K562 (cell line): ENCODE measurements around the gene B3GALT4. TPM values are rescaled to one million over a fixed set of nuclear protein-coding genes. Genes with fewer than 3 reads are reported as not detected.

Experiments used
- AFF1 ChIP-seq, 2 experiments: fragments of 450-650 bp; IDR thresholded peaks; 2 replicates each; pipeline ENCODE4 v1.6.1; 2018; ENCODE audit warnings: mild to moderate bottlenecking in 2 of 2, low read depth in 1 of 2; ENCODE audit not compliant: partially characterized antibody in 2 of 2
- BDP1 ChIP-seq: IDR thresholded peaks from 3 replicates; pipeline ENCODE4 v1.6.1; 2011; ENCODE audit not compliant: insufficient read length, insufficient read depth
- E2F4 ChIP-seq: sonication (generic); formaldehyde crosslinking; IDR thresholded peaks from 2 replicates; pipeline ENCODE4 v1.8.0; 2022; ENCODE audit warnings: mild to moderate bottlenecking, low read depth, missing genetic modification reagents
- HBP1 ChIP-seq: fragments of 450-650 bp; formaldehyde crosslinking; IDR thresholded peaks from 2 replicates; pipeline ENCODE4 v1.4.0; 2022; ENCODE audit warnings: missing genetic modification characterization
- HCFC1 ChIP-seq: IDR thresholded peaks from 2 replicates; pipeline ENCODE4 v1.6.1; 2012; ENCODE audit warnings: low read depth, low read length, improper control_type of control experiment
- HDAC3 ChIP-seq: fragments of 450-650 bp; IDR thresholded peaks from 2 replicates; pipeline ENCODE4 v1.6.1; 2018; ENCODE audit warnings: borderline replicate concordance, mild to moderate bottlenecking, moderate library complexity; ENCODE audit not compliant: partially characterized antibody
- HLTF ChIP-seq: fragments of 450-650 bp; IDR thresholded peaks from 2 replicates; pipeline ENCODE4 v1.6.1; 2016
- NRF1 ChIP-seq, 2 experiments: fragments of 450-650 bp; IDR thresholded peaks in 1 of 2; conservative IDR thresholded peaks in 1 of 2; 2 replicates each; pipeline ENCODE4 v1.6.1; 2014; ENCODE audit warnings: mild to moderate bottlenecking in 2 of 2
- SFPQ ChIP-seq: fragments of 200-400 bp; formaldehyde crosslinking; IDR thresholded peaks from 2 replicates; pipeline ENCODE4 v1.6.1; 2017; ENCODE audit warnings: mild to moderate bottlenecking, low read depth, low read length, moderate library complexity
- SMARCC2 ChIP-seq: fragments of 450-650 bp; IDR thresholded peaks from 2 replicates; pipeline ENCODE4 v1.6.1; 2017; ENCODE audit warnings: antibody characterized with exemption, moderate library complexity, mild to moderate bottlenecking, low read depth
- TEAD1 ChIP-seq, 2 experiments: fragments of 450-650 bp in 1 of 2; sonication (generic) in 1 of 2; formaldehyde crosslinking; IDR thresholded peaks; 2 replicates each; pipeline versions ENCODE4 v1.4.0 to v1.8.0; 2020 to 2022; ENCODE audit warnings: mild to moderate bottlenecking in 2 of 2, missing genetic modification reagents in 1 of 2
- THAP12 ChIP-seq: fragments of 250-450 bp; sonication (Bioruptor Pico); IDR thresholded peaks from 2 replicates; pipeline ENCODE4 v1.9.0; 2021; ENCODE audit warnings: mild to moderate bottlenecking, inconsistent platforms
- polyA plus RNA-seq, 8 experiments: library from polyadenylated mRNA; depleted of rRNA in 4 of 8; stranded (reverse) in 5 of 8; unstranded in 3 of 8; fragments of >200 nt; fragmentation: Nextera tagmentation in 2 of 8; fragmentation: Illumina TruSeq in 1 of 8; extraction: Ambion mirVana in 2 of 8; extraction: Trizol in 1 of 8; gene quantifications; 2 replicates each; pipeline versions ENCODE4 v1.2.1 to v1.2.3, GENCODE V29; 2011 to 2014; ENCODE audit warnings: inconsistent platforms in 1 of 8, missing spikeins in 1 of 8
- total RNA-seq, 7 experiments: library from RNA; depleted of rRNA in 6 of 7; stranded (reverse); fragments of >200 nt in 6 of 7; fragmentation: Illumina TruSeq in 2 of 7; extraction: Trizol in 2 of 7; gene quantifications; 2 replicates each; pipeline versions ENCODE4 v1.2.1 to v1.2.3, GENCODE V29; 2011 to 2021; ENCODE audit warnings: low replicate concordance in 1 of 7

B3GALT4 gene
- total and polyA plus RNA-seq, 9 of the 15 experiments (the other 6 are each of a cell fraction or from before 2014, with no cell fraction given): 0.11 to 1.3 (median 0.53) TPM; not detected in 1

- no peak for TF ChIP-seq E2F4 (CRISPR knock-in tag)
- TF ChIP-seq SMARCC2: peak; percentile 4; the same call in 1 of the 2 replicates
- 0 out of 2 replicates have a peak, but pooled peaks have one; percentile 46 for TF ChIP-seq HLTF
- TF ChIP-seq BDP1: no peak
- TF ChIP-seq AFF1 (IDR thresholded peaks at IDR 0.05; ENCODE audit: low read depth in 1 of 2, partially characterized antibody in 2 of 2): peak; percentile 31 to 91
- TF ChIP-seq HBP1 (CRISPR knock-in tag): peak; percentile 87; the same call in 1 of the 2 replicates
- peak; percentile 78 for TF ChIP-seq HDAC3
- TF ChIP-seq TEAD1 (CRISPR knock-in tag; IDR thresholded peaks at IDR 0.05): peak; percentile 67 to 69; a peak in 2 of 4 replicates
- TF ChIP-seq THAP12 (CRISPR knock-in tag): peak; percentile 93
- peak in 1 of 2 experiments; percentile 18; a peak in 1 of 4 replicates for TF ChIP-seq NRF1 (conservative IDR thresholded peaks at IDR 0.05 in 1 of 2, IDR thresholded peaks at IDR 0.05 in 1 of 2)
- TF ChIP-seq HCFC1: peak; percentile 77
- TF ChIP-seq SFPQ: no peak
Measured at GRCh38 chr6:33271468-33272274, 5.3 kb upstream of the B3GALT4 start, which contains the start of the genes RPS18 and VPS52 (continued).
